GM12878 (cell line): ENCODE results near the gene SLC37A1. TPM values are rescaled to one million over a fixed set of nuclear protein-coding genes. Genes with fewer than 3 reads are reported as not detected.

Experiments
- ATAC-seq: fragments of 200-7000 bp; cut with Tn5 transposase; 3 replicates; pipeline ENCODE4 v1.9.1; 2020; ENCODE audit warnings: mild to moderate bottlenecking, moderate library complexity
- BruUV-seq: library from RNA; stranded (reverse); fragments of 400-500 nt; replicated peaks from 2 replicates; lab custom pipeline; 2021; lab: Mats Ljungman, UMichigan
- CTCF ChIA-PET: fragments of 300-600 bp; sonication (Branson Sonifier 250); formaldehyde crosslinking; extraction: SDS; loops from one replicate; lab custom pipeline; 2021; ENCODE audit warnings: inconsistent platforms; lab: Yijun Ruan, JAX
- POLR2A ChIA-PET: fragments of 350-600 bp; formaldehyde crosslinking; extraction: SDS; loops from one replicate; lab custom pipeline; 2021; ENCODE audit warnings: inconsistent platforms; lab: Charles Lee
- RAD21 ChIA-PET: fragments of 300-600 bp; sonication (Branson Sonifier 250); formaldehyde crosslinking; loops from one replicate; lab custom pipeline; 2023; ENCODE audit warnings: antibody characterized with exemption; ENCODE audit not compliant: unreplicated experiment; lab: Charles Lee
- SMC1A ChIA-PET: fragments of 300-600 bp; sonication (Branson Sonifier 250); formaldehyde crosslinking; loops from one replicate; lab custom pipeline; 2023; ENCODE audit not compliant: unreplicated experiment, uncharacterized antibody; lab: Charles Lee
- DNase-seq: peaks from one replicate; pipeline ENCODE4 v3.0.0-alpha.2; 2011; ENCODE audit warnings: low read depth, low spot score
- FAIRE-seq: peaks from 3 replicates; lab custom pipeline; 2011; peaks lifted over from hg19 to GRCh38; lab: Jason Lieb, UNC
- H2AFZ ChIP-seq: 2 replicates; pipeline ENCODE4 v1.6.0; 2011; ENCODE audit warnings: low read depth, low read length, control low read depth; ENCODE audit not compliant: control insufficient read depth
- H3K27ac ChIP-seq: 2 replicates; pipeline ENCODE4 v1.5.1; 2011; ENCODE audit warnings: control low read depth; ENCODE audit not compliant: control insufficient read depth, insufficient read depth
- H3K27me3 ChIP-seq, 2 experiments: replicated peaks in 1 of 2; 2 replicates each; pipeline versions ENCODE4 v1.6.0 to v1.6.1; 2011; ENCODE audit warnings: low read length in 1 of 2; ENCODE audit not compliant: control insufficient read depth in 2 of 2, insufficient read depth in 2 of 2
- H3K36me3 ChIP-seq, 2 experiments: 2 replicates each; pipeline ENCODE4 v1.5.1; 2011; ENCODE audit warnings: low read length in 1 of 2; ENCODE audit not compliant: control insufficient read depth in 2 of 2, insufficient read depth in 2 of 2
- H3K4me1 ChIP-seq: 2 replicates; pipeline ENCODE4 v1.6.1; 2011; ENCODE audit warnings: mild to moderate bottlenecking, low read length, moderate library complexity, mixed read lengths; ENCODE audit not compliant: control insufficient read depth, insufficient read depth
- H3K4me2 ChIP-seq: 2 replicates; pipeline ENCODE4 v1.6.0; 2011; ENCODE audit warnings: control low read depth; ENCODE audit not compliant: control insufficient read depth, insufficient read depth
- H3K4me3 ChIP-seq: fragments of 200-600 bp; sonication (generic); 2 replicates; pipeline ENCODE4 v1.5.1; 2016
- H3K79me2 ChIP-seq: 2 replicates; pipeline ENCODE4 v1.6.0; 2011; ENCODE audit warnings: low read length; ENCODE audit not compliant: control insufficient read depth, insufficient read depth
- H3K9ac ChIP-seq: 2 replicates; pipeline ENCODE4 v1.8.0; 2011; ENCODE audit warnings: low read length, control low read depth, mixed read lengths; ENCODE audit not compliant: control insufficient read depth, insufficient read depth
- H3K9me3 ChIP-seq: replicated peaks from 3 replicates; pipeline ENCODE4 v1.5.1; 2011; ENCODE audit warnings: mild to moderate bottlenecking, low read length; ENCODE audit not compliant: control insufficient read depth, insufficient read depth
- H4K20me1 ChIP-seq: 2 replicates; pipeline ENCODE4 v1.6.0; 2011; ENCODE audit not compliant: control insufficient read depth, insufficient read depth
- EP300 ChIP-seq, 2 experiments: fragments of 150-350 bp in 1 of 2; IDR thresholded peaks; 2 replicates each; pipeline ENCODE4 v1.6.1; 2011 to 2012; ENCODE audit warnings: low read depth in 2 of 2, low read length in 2 of 2, borderline replicate concordance in 1 of 2, improper control_type of control experiment in 1 of 2, inconsistent platforms in 1 of 2; ENCODE audit not compliant: control insufficient read depth in 1 of 2
- EZH2 ChIP-seq: IDR thresholded peaks from 2 replicates; pipeline ENCODE4 v1.6.1; 2012; ENCODE audit warnings: low read depth, mild to moderate bottlenecking, control low read depth, inconsistent platforms, low read length, borderline replicate concordance; ENCODE audit not compliant: control insufficient read depth
- HDAC6 ChIP-seq: fragments of 200-600 bp; sonication (generic); IDR thresholded peaks from one replicate; pipeline ENCODE4 v1.8.0; 2017; ENCODE audit warnings: antibody characterized with exemption; ENCODE audit not compliant: unreplicated experiment
- LARP7 ChIP-seq: fragments of 450-650 bp; IDR thresholded peaks from 2 replicates; pipeline ENCODE4 v1.6.1; 2017; ENCODE audit warnings: mild to moderate bottlenecking
- MEF2A ChIP-seq: IDR thresholded peaks from 2 replicates; pipeline ENCODE4 v1.6.1; 2011; ENCODE audit warnings: low read depth, mild to moderate bottlenecking, low read length, moderate library complexity; ENCODE audit not compliant: insufficient read depth
- NBN ChIP-seq: fragments of 450-650 bp; IDR thresholded peaks from 2 replicates; pipeline ENCODE4 v1.6.1; 2016
- RCOR1 ChIP-seq: conservative IDR thresholded peaks from 2 replicates; pipeline ENCODE4 v1.6.1; 2012; ENCODE audit warnings: low read depth, low read length, improper control_type of control experiment
- SIN3A ChIP-seq: IDR thresholded peaks from 2 replicates; pipeline ENCODE4 v1.6.1; 2012; ENCODE audit warnings: low read depth, low read length, improper control_type of control experiment
- ZNF24 ChIP-seq: fragments of 450-650 bp; IDR thresholded peaks from 2 replicates; pipeline ENCODE4 v1.6.1; 2017; ENCODE audit warnings: antibody characterized with exemption, mild to moderate bottlenecking
- WGBS: methylation state at CpG from one replicate; pipeline ENCODE4 v1.1.6; 2016; ENCODE audit warnings: low lambda C conversion rate; ENCODE audit not compliant: insufficient replicate concordance, insufficient coverage; ENCODE audit errors: missing lambda C conversion rate; 5-methylcytosine and 5-hydroxymethylcytosine counted together
- in situ Hi-C: fragments of 300-500 bp; cut with MboI; formaldehyde crosslinking; loops from 9 replicates; pipeline ENCODE4 v1.14.3; 2018; ENCODE audit warnings: mixed read lengths
- intact Hi-C: fragments of 100-400 bp; cut with micrococcal nuclease; formaldehyde crosslinking; loops from one replicate; pipeline ENCODE4 v1.14.2; 2022; ENCODE audit not compliant: unreplicated experiment
- polyA plus RNA-seq, 11 experiments: library from polyadenylated mRNA; depleted of rRNA in 4 of 11; unstranded in 6 of 11; stranded (reverse) in 5 of 11; fragments of >200 nt; fragmentation: Nextera tagmentation in 4 of 11; fragmentation: Illumina TruSeq in 1 of 11; extraction: Ambion mirVana in 4 of 11; extraction: Trizol in 1 of 11; gene quantifications; 1 replicate in 1 of 11; 2 replicates in 10 of 11; pipeline versions ENCODE4 v1.2.1 to v1.2.3, GENCODE V29; 2011 to 2016; ENCODE audit warnings: inconsistent platforms in 2 of 11, missing spikeins in 2 of 11, low read depth in 1 of 11
- total RNA-seq, 4 experiments: library from RNA; depleted of rRNA in 3 of 4; stranded (reverse); fragments of >200 nt in 3 of 4; fragmentation: Illumina TruSeq in 1 of 4; extraction: Trizol in 1 of 4; gene quantifications; 2 replicates each; pipeline versions ENCODE4 v1.2.1 to v1.2.3, GENCODE V29; 2013 to 2021
- TF ChIP-seq, protein P1 (sequence below): IDR thresholded peaks from 2 replicates; pipeline ENCODE4 v1.6.1; 2012; ENCODE audit warnings: mild to moderate bottlenecking, low read depth, low read length

Gene SLC37A1
- total and polyA plus RNA-seq, 10 of the 15 experiments (the other 5 are each of a cell fraction or from before 2014, with no cell fraction given), result 1.1 to 35.5 (median 24.4) TPM

DNA sequence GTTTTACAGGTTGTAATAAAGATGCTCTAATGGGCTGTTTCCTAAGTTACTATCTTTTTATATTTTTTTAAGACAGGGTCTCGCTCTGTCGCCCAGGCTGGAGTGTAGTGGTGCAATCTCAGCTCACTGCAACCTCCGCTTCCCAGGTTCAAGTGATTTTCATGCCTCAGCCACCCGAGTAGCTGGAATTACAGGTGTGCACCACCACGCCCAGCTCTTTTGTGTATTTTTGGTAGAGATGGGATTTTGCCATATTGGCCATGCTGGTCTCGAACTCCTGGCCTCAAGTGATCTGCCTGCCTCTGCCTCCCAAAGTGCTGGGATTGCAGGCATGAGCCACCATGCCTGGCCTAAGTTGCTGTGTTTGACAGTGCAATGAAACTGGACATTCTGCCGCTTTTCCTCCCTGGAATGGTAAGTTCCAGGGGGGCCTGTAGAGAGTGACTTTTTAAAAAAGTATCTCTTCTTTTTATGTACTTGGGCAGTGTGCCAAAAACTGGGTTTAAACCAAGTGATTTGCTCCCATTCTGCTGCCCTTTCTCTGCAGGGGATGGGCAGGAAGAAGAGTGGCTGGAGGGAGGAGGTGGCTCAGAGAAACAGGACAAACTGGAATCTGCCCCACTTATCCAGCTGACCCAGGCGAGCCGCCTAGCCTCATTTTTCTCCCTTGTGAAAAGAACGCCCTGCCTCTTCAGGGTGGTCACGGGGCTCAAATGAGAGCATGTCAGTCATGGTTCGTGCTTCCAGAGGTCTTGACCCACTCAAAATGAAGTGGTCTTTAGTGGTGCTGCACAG lies 2.3 kb downstream of the SLC37A1 start:
- Histone ChIP-seq H3K4me1 (peaks cover 11% of the 10 kb centered on the region), H3K27me3 (no peaks in the 10 kb centered on the region), H3K4me3 (peak overlapping the region; percentile 94), H3K27ac (no peak overlapping the region), H3K9ac (no peak overlapping the region), H3K9me3 (no peaks in the 10 kb centered on the region), H4K20me1 (no peaks in the 10 kb centered on the region), H2AFZ (no peak overlapping the region), H3K79me2 (peaks cover 16% of the 10 kb centered on the region), H3K4me2 (peak overlapping the region; percentile 88), H3K36me3 (peaks cover 1 to 16% of the 10 kb centered on the region in 2 experiments; a peak in 1 of 4 replicates)
- CTCF ChIA-PET, result interaction anchor here (0.9 to 4.9 kb wide), 6 partner anchors 10 to 49 kb away, joined by 3 to 25 read pairs (median 7); no protein-coding TSS in a partner anchor
- intact Hi-C loops (no loop called here), in situ Hi-C loops (no loop called here)
- BruUV-seq, result no TSS peak
- TF ChIP-seq EP300 (IDR thresholded peaks at IDR 0.05; ENCODE audit: borderline replicate concordance in 1 of 2, control insufficient read depth in 1 of 2, low read depth in 2 of 2, low read length in 2 of 2), result no peak
- TF ChIP-seq MEF2A, result no peak
- ATAC-seq, result no peak
- 93% methylated on average over 12 of the region's 12 CpGs for WGBS
- no peak for FAIRE-seq
- POLR2A ChIA-PET, result interaction anchor here (0.5 to 7.1 kb wide), 6 partner anchors 10 to 54 kb away, joined by 3 to 82 read pairs (median 4); no protein-coding TSS in a partner anchor
- SMC1A ChIA-PET, result interaction anchor here (0.7 to 7.1 kb wide), 9 partner anchors 10 to 54 kb away, joined by 3 to 78 read pairs (median 6); no protein-coding TSS in a partner anchor
- RAD21 ChIA-PET, result interaction anchor here (0.9 to 5.0 kb wide), 6 partner anchors 11 to 205 kb away, joined by 3 to 35 read pairs (median 17); no protein-coding TSS in a partner anchor
- no peak for DNase-seq

DNA sequence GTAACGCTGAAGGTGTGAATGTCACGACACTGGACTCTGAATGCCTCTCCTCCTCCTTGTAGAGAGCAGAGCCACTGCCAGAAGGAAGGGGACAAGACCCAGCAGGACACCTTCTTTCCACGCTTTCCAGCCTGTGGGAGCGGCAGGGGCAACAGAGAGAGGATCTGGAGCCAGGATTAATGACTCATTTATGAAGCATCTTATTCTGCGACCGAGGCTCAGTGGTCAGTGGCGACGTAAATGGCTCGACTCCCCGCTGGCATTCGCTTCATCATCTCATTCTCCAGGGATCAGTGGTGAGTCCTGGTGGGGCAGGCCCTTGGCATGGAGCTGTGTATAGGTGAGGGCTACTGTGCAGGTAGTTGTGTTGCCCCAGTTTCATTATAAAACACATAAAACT lies 4.6 kb downstream of the SLC37A1 start:
- H3K36me3 ChIP-seq, result peaks cover 3 to 28% of the 10 kb centered on the region in 2 experiments; a peak in 3 of 4 replicates
- TF ChIP-seq EZH2 (no peak), RCOR1 (no peak), HDAC6 (no peak), LARP7 (no peak), SIN3A (no peak), NBN (no peak), ZNF24 (no peak)
- TF ChIP-seq, protein P1, sequence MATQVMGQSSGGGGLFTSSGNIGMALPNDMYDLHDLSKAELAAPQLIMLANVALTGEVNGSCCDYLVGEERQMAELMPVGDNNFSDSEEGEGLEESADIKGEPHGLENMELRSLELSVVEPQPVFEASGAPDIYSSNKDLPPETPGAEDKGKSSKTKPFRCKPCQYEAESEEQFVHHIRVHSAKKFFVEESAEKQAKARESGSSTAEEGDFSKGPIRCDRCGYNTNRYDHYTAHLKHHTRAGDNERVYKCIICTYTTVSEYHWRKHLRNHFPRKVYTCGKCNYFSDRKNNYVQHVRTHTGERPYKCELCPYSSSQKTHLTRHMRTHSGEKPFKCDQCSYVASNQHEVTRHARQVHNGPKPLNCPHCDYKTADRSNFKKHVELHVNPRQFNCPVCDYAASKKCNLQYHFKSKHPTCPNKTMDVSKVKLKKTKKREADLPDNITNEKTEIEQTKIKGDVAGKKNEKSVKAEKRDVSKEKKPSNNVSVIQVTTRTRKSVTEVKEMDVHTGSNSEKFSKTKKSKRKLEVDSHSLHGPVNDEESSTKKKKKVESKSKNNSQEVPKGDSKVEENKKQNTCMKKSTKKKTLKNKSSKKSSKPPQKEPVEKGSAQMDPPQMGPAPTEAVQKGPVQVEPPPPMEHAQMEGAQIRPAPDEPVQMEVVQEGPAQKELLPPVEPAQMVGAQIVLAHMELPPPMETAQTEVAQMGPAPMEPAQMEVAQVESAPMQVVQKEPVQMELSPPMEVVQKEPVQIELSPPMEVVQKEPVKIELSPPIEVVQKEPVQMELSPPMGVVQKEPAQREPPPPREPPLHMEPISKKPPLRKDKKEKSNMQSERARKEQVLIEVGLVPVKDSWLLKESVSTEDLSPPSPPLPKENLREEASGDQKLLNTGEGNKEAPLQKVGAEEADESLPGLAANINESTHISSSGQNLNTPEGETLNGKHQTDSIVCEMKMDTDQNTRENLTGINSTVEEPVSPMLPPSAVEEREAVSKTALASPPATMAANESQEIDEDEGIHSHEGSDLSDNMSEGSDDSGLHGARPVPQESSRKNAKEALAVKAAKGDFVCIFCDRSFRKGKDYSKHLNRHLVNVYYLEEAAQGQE, result no peak

More for the DNA sequence above, 4.6 kb downstream of the SLC37A1 start:
- H3K27me3 ChIP-seq, result no peaks in the 10 kb centered on the region
- no peak for ATAC-seq
- H3K79me2 ChIP-seq, result peaks cover 16% of the 10 kb centered on the region
- POLR2A ChIA-PET, result interaction anchor here (1.2 kb wide), 1 partner anchor 15 kb away, joined by 4 read pairs; no protein-coding TSS in a partner anchor
- H2AFZ ChIP-seq, result no peak overlapping the region
- no peak for FAIRE-seq
- no peak overlapping the region for H3K4me3 ChIP-seq
- peaks cover 12% of the 10 kb centered on the region for H3K4me1 ChIP-seq
- peak overlapping the region; percentile 35 for H3K4me2 ChIP-seq
- intact Hi-C loops (no loop called here), in situ Hi-C loops (no loop called here)
- SMC1A ChIA-PET, result interaction anchor here (1.1 to 2.0 kb wide), 3 partner anchors 10 to 58 kb away, joined by 3 to 4 read pairs (median 3); no protein-coding TSS in a partner anchor
- WGBS, result 98% methylated on average over 11 of the region's 11 CpGs
- no peak overlapping the region for H3K27ac ChIP-seq
- H4K20me1 ChIP-seq, result no peaks in the 10 kb centered on the region
- RAD21 ChIA-PET, result interaction anchor here (5.0 kb wide), 1 partner anchor 18 kb away, joined by 35 read pairs; no protein-coding TSS in a partner anchor
- H3K9ac ChIP-seq, result no peak overlapping the region
- CTCF ChIA-PET, result interaction anchor here (1.3 kb wide), 1 partner anchor 18 kb away, joined by 4 read pairs; no protein-coding TSS in a partner anchor
- BruUV-seq, result no TSS peak
- DNase-seq, result no peak
- H3K9me3 ChIP-seq, result no peaks in the 10 kb centered on the region
